PC-3 (cell line): ENCODE results near the gene ARSB.

ENCODE experiments used
- EZH2 ChIP-seq: fragments of 300-600 bp; sonication (generic); IDR thresholded peaks from one replicate; pipeline ENCODE4 v1.6.1; 2017; ENCODE audit warnings: antibody characterized with exemption, mild to moderate bottlenecking, low read length; ENCODE audit not compliant: unreplicated experiment
- EZH2phosphoT487 ChIP-seq: fragments of 300-600 bp; sonication (generic); IDR thresholded peaks from 2 replicates; pipeline ENCODE4 v1.6.1; 2018; ENCODE audit warnings: mild to moderate bottlenecking, antibody characterized with exemption, low read length, borderline replicate concordance
- TF ChIP-seq, protein P1 (sequence below): fragments of 300-600 bp; sonication (generic); conservative IDR thresholded peaks from 2 replicates; pipeline ENCODE4 v1.5.1; 2017; ENCODE audit warnings: antibody characterized with exemption, low read depth, mild to moderate bottlenecking, low read length

DNA sequence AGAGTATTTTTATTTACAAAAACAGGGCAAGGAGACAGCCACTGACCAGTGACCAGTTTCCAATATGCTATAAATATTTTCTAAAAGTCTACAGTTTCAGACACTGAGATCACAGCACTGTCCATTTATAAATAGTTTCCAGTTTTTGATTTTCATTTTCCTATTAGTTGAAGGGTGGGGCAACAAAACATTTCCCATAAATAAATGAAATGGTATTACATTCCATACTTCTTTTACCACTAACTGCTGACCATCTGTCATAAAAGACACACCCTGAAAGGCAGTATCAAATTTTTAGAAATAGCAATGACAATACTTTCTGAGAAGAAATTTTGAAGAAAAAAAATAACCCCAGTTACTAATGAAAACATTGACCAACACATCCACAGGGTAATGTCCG, 126.7 kb downstream of the ARSB start:
- TF ChIP-seq, protein P1, sequence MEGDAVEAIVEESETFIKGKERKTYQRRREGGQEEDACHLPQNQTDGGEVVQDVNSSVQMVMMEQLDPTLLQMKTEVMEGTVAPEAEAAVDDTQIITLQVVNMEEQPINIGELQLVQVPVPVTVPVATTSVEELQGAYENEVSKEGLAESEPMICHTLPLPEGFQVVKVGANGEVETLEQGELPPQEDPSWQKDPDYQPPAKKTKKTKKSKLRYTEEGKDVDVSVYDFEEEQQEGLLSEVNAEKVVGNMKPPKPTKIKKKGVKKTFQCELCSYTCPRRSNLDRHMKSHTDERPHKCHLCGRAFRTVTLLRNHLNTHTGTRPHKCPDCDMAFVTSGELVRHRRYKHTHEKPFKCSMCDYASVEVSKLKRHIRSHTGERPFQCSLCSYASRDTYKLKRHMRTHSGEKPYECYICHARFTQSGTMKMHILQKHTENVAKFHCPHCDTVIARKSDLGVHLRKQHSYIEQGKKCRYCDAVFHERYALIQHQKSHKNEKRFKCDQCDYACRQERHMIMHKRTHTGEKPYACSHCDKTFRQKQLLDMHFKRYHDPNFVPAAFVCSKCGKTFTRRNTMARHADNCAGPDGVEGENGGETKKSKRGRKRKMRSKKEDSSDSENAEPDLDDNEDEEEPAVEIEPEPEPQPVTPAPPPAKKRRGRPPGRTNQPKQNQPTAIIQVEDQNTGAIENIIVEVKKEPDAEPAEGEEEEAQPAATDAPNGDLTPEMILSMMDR, result no peak
- TF ChIP-seq EZH2phosphoT487 (no peak), EZH2 (no peak)
